Measurements from ENCODE around the gene KRT6B. TPM values are rescaled to one million over a fixed set of nuclear protein-coding genes. Genes with fewer than 3 reads are reported as not detected.
"Not testable (repeated sequence)": the region's sequence is repeated elsewhere in the genome, so short reads cannot be mapped to it uniquely, and the experiment has no call there.

KRT6B gene
- total RNA-seq, 1 experiment from 2014 or later = not detected

DNA sequence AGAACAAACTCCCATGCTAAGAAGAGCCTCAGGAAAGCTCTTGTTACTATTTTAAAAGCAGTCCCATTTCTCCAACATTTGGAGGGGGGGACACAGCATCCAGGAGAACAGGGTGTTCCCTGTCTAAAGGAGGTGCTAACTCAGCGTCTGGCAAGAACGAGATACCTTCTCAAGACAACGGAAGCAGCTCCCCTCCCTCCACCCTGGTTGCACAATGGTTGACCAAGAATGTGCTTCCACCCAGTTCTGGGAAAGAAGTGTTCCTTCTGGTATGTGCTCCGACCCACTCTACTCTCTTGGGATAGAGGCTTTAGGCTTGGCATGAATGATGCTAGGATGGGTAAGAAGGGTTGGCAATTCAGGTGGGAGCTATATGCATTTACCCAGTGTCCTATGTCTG lies 42.6 kb upstream of the KRT6B start:
- no TSS peak for BruUV-seq (replicated peaks)
- Histone ChIP-seq H3K36me3 (ENCODE audit: control insufficient read depth, insufficient read depth, low read length) (no peaks in the 10 kb centered on the region), H3K4me1 (peaks cover 18% of the 10 kb centered on the region), H3K27me3 (replicated peaks; ENCODE audit: control insufficient read depth, insufficient read depth, low read length) (no peaks in the 10 kb centered on the region), H3K9me3 (no peaks in the 10 kb centered on the region), H3K4me3 (ENCODE audit: low read depth, low read length) (no peak overlapping the region)
- Mint-ChIP-seq H3K4me1 (ENCODE audit: low read depth, unreplicated experiment) (peaks cover 7% of the 10 kb centered on the region), H3K36me3 (ENCODE audit: insufficient read depth, unreplicated experiment) (no peaks in the 10 kb centered on the region), H3K9me3 (ENCODE audit: unreplicated experiment) (no peaks in the 10 kb centered on the region), H3K27ac (ENCODE audit: unreplicated experiment) (no peak overlapping the region), H3K27me3 (ENCODE audit: insufficient read depth, unreplicated experiment) (peaks cover 14% of the 10 kb centered on the region), H3K4me3 (ENCODE audit: unreplicated experiment) (no peak overlapping the region)
- ChIA-PET CTCF (interaction anchor here (1.1 kb wide), 1 partner anchor 26 kb away, joined by 3 read pairs; no protein-coding TSS in a partner anchor), POLR2A (no interaction called here)
- intact Hi-C loops (cut with micrococcal nuclease; ENCODE audit: unreplicated experiment) = no loop called here
- DNase-seq = no peak
- TF ChIP-seq, protein P1, sequence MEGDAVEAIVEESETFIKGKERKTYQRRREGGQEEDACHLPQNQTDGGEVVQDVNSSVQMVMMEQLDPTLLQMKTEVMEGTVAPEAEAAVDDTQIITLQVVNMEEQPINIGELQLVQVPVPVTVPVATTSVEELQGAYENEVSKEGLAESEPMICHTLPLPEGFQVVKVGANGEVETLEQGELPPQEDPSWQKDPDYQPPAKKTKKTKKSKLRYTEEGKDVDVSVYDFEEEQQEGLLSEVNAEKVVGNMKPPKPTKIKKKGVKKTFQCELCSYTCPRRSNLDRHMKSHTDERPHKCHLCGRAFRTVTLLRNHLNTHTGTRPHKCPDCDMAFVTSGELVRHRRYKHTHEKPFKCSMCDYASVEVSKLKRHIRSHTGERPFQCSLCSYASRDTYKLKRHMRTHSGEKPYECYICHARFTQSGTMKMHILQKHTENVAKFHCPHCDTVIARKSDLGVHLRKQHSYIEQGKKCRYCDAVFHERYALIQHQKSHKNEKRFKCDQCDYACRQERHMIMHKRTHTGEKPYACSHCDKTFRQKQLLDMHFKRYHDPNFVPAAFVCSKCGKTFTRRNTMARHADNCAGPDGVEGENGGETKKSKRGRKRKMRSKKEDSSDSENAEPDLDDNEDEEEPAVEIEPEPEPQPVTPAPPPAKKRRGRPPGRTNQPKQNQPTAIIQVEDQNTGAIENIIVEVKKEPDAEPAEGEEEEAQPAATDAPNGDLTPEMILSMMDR (IDR thresholded peaks at IDR 0.05; ENCODE audit: insufficient read depth in 1 of 2, low read depth in 1 of 2, low read length in 1 of 2, severe bottlenecking in 1 of 2, unreplicated experiment in 1 of 2) = no peak

DNA sequence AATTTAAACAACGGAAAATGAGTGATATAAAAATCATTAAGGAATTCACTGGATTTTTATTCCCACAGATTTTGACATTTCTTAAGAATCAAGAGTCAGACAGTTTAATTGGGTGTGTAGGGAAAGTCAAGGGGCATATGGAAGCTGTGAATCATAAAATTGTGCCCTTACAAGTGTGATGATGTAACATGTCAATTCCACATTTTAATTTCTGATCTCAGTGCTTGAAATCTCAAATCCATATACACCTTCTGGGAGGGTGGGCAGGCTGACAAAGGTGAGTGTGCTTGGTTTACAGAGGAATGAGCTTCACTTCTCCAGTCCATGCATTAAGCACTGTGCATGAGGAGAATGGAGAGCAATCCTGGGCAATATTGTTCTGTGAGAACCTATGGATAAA lies 42.2 kb upstream of the KRT6B start:
- no peak overlapping the region for H3K27ac Mint-ChIP-seq (ENCODE audit: unreplicated experiment)
- DNase-seq = no peak
- no peaks in the 10 kb centered on the region for H3K36me3 Mint-ChIP-seq (ENCODE audit: insufficient read depth, unreplicated experiment)
- H3K4me3 ChIP-seq (ENCODE audit: low read depth, low read length) = no peak overlapping the region
- BruUV-seq (replicated peaks) = no TSS peak
- no peaks in the 10 kb centered on the region for H3K9me3 Mint-ChIP-seq (ENCODE audit: unreplicated experiment)
- no peak overlapping the region for H3K4me3 Mint-ChIP-seq (ENCODE audit: unreplicated experiment)
- ChIA-PET POLR2A (no interaction called here), CTCF (no interaction called here)
- intact Hi-C loops (cut with micrococcal nuclease; ENCODE audit: unreplicated experiment) = no loop called here
- peaks cover 7% of the 10 kb centered on the region for H3K4me1 Mint-ChIP-seq (ENCODE audit: low read depth, unreplicated experiment)
- H3K27me3 ChIP-seq (replicated peaks; ENCODE audit: control insufficient read depth, insufficient read depth, low read length) = no peaks in the 10 kb centered on the region
- peaks cover 14% of the 10 kb centered on the region for H3K27me3 Mint-ChIP-seq (ENCODE audit: insufficient read depth, unreplicated experiment)
- no peaks in the 10 kb centered on the region for H3K36me3 ChIP-seq (ENCODE audit: control insufficient read depth, insufficient read depth, low read length)
- peaks cover 18% of the 10 kb centered on the region for H3K4me1 ChIP-seq
- TF ChIP-seq, protein P1 (IDR thresholded peaks at IDR 0.05; ENCODE audit: insufficient read depth in 1 of 2, low read depth in 1 of 2, low read length in 1 of 2, severe bottlenecking in 1 of 2, unreplicated experiment in 1 of 2) = no peak
- H3K9me3 ChIP-seq = no peaks in the 10 kb centered on the region

DNA sequence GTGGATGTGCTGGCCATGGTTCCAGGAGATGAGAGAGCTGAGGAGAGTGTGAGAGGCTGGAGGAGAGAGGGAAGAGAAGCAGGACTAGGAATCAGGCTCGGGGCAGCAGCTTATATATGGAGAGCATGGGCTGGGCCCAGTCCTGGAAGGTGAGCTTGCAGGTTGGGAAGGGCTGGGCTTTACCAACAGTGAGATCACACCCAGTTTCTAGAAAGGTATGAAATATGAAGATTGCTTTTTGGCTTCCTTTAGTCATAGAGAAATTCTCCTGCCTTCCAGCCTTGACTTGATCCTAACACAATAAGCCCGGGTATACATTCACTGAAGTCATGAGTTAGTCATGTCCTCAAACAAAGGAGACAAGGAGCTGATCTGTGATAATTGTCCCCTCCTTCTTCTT lies 41.2 kb upstream of the KRT6B start, which contains the start of gene KRT6A:
KRT6A (minus strand) TSS at position 86 of the 400 bp plus-strand sequence; CDS start at position 17, 69 bp downstream.
- CTCF ChIA-PET = interaction anchor here (0.9 kb wide), 1 partner anchor 85 kb away, joined by 3 read pairs; no protein-coding TSS in a partner anchor
- H3K27ac Mint-ChIP-seq (ENCODE audit: unreplicated experiment) = no peak within 1 kb of the TSS
- Histone ChIP-seq H3K9me3 (no peaks in the 10 kb centered on the region), H3K27me3 (replicated peaks; ENCODE audit: control insufficient read depth, insufficient read depth, low read length) (no peaks in the 10 kb centered on the region), H3K36me3 (ENCODE audit: control insufficient read depth, insufficient read depth, low read length) (no peaks in the 10 kb centered on the region), H3K4me1 (peaks cover 18% of the 10 kb centered on the region), H3K4me3 (ENCODE audit: low read depth, low read length) (no peak within 1 kb of the TSS)
- H3K4me3 Mint-ChIP-seq (ENCODE audit: unreplicated experiment) = no peak within 1 kb of the TSS
- intact Hi-C loops (cut with micrococcal nuclease; ENCODE audit: unreplicated experiment) = no loop called here
- H3K4me1 Mint-ChIP-seq (ENCODE audit: low read depth, unreplicated experiment) = peaks cover 7% of the 10 kb centered on the region
- BruUV-seq (replicated peaks) = no TSS peak
- no peak for DNase-seq
- TF ChIP-seq, protein P1 (IDR thresholded peaks at IDR 0.05; ENCODE audit: insufficient read depth in 1 of 2, low read depth in 1 of 2, low read length in 1 of 2, severe bottlenecking in 1 of 2, unreplicated experiment in 1 of 2) = no peak
- peaks cover 17% of the 10 kb centered on the region for H3K27me3 Mint-ChIP-seq (ENCODE audit: insufficient read depth, unreplicated experiment)
- POLR2A ChIA-PET = no interaction called here
- no peaks in the 10 kb centered on the region for H3K36me3 Mint-ChIP-seq (ENCODE audit: insufficient read depth, unreplicated experiment)
- no peaks in the 10 kb centered on the region for H3K9me3 Mint-ChIP-seq (ENCODE audit: unreplicated experiment)

DNA sequence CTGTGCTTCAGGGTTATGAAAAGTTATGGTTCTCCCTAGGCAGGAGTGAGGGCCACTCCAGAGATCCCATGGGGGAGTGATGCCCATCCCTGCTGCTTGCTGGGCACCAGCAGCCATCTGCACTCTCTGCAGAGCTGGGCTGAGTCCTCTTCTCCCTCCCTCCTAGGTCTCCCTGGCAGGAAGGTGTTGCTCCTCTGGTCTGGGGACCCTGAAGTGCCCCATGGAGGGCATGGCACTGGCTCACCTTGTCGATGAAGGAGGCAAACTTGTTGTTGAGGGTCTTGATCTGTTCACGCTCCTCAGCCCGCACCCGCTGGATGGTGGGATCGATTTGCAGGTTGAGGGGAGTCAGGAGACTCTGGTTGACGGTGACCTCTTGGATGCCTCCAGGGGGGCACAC lies 40.5 kb upstream of the KRT6B start:
- H3K4me1 Mint-ChIP-seq (ENCODE audit: low read depth, unreplicated experiment); H3K27me3 ChIP-seq (replicated peaks; ENCODE audit: control insufficient read depth, insufficient read depth, low read length); intact Hi-C loops (cut with micrococcal nuclease; ENCODE audit: unreplicated experiment); H3K4me3 ChIP-seq (ENCODE audit: low read depth, low read length); H3K27ac Mint-ChIP-seq (ENCODE audit: unreplicated experiment); DNase-seq; H3K9me3 Mint-ChIP-seq (ENCODE audit: unreplicated experiment); H3K9me3 ChIP-seq; CTCF ChIA-PET; H3K36me3 Mint-ChIP-seq (ENCODE audit: insufficient read depth, unreplicated experiment); H3K4me3 Mint-ChIP-seq (ENCODE audit: unreplicated experiment); POLR2A ChIA-PET; BruUV-seq (replicated peaks); H3K36me3 ChIP-seq (ENCODE audit: control insufficient read depth, insufficient read depth, low read length): not testable (repeated sequence)
- H3K4me1 ChIP-seq = peaks cover 18% of the 10 kb centered on the region
- peaks cover 18% of the 10 kb centered on the region for H3K27me3 Mint-ChIP-seq (ENCODE audit: insufficient read depth, unreplicated experiment)

DNA sequence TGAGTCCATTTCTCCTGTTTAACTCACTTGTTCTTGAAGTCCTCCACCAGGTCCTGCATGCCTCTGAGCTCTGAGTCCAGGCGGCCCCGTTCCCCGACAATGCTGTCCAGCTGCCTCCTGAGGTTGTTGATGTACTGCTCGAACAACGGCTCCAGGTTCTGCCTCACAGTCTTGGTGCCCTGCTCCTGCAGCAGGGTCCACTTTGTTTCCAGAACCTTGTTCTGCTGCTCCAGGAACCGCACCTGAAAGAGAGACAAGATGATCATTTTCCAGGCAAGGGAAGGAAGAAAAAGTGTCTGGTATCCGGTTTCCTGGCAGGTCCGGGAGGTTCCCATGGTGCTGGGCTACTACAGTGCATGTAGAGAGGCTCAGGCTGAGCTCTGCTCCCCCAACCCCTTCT lies 39.5 kb upstream of the KRT6B start:
- H3K4me1 Mint-ChIP-seq (ENCODE audit: low read depth, unreplicated experiment); H3K9me3 Mint-ChIP-seq (ENCODE audit: unreplicated experiment); H3K36me3 ChIP-seq (ENCODE audit: control insufficient read depth, insufficient read depth, low read length); intact Hi-C loops (cut with micrococcal nuclease; ENCODE audit: unreplicated experiment); H3K4me1 ChIP-seq; H3K9me3 ChIP-seq; BruUV-seq (replicated peaks); H3K27ac Mint-ChIP-seq (ENCODE audit: unreplicated experiment); DNase-seq; H3K36me3 Mint-ChIP-seq (ENCODE audit: insufficient read depth, unreplicated experiment); H3K4me3 Mint-ChIP-seq (ENCODE audit: unreplicated experiment); POLR2A ChIA-PET; H3K4me3 ChIP-seq (ENCODE audit: low read depth, low read length); H3K27me3 ChIP-seq (replicated peaks; ENCODE audit: control insufficient read depth, insufficient read depth, low read length): not testable (repeated sequence)
- CTCF ChIA-PET = interaction anchor here (0.5 kb wide), 1 partner anchor 650 kb away, joined by 4 read pairs; no protein-coding TSS in a partner anchor
- H3K27me3 Mint-ChIP-seq (ENCODE audit: insufficient read depth, unreplicated experiment) = peaks cover 20% of the 10 kb centered on the region

Measured in Caco-2 (cell line).